HG02571 (cell line): Measurements from ENCODE around the gene CELF3.
A peak's percentile ranks its signal among the peaks of the same experiment; 100 is the strongest.
"Not testable (repeated sequence)": the region's sequence is repeated elsewhere in the genome, so short reads cannot be mapped to it uniquely, and the experiment has no call there.

Experiments
- ATAC-seq: cut with Tn5 transposase; IDR thresholded peaks from one replicate; pipeline ENCODE4 v1.9.1; 2021; ENCODE audit warnings: mild to moderate bottlenecking, moderate library complexity; ENCODE audit not compliant: unreplicated experiment

Gene CELF3

GRCh38 chr1:151716771-151717631, at the start of gene CELF3:
Gene CELF3 (minus strand): TSS chr1:151716803. CDS start chr1:151716020, 783 bp downstream.
- ATAC-seq: no peak

GRCh38 chr1:151763990-151764389, 47.4 kb upstream of the CELF3 start:
- ATAC-seq: no peak

- ATAC-seq: peak; percentile 81
Measured at GRCh38 chr1:151762941-151763921, 46.6 kb upstream of the CELF3 start, which contains the start of gene MRPL9. Gene MRPL9 (minus strand): TSS chr1:151763496. CDS start chr1:151763479, 17 bp downstream.

DNA sequence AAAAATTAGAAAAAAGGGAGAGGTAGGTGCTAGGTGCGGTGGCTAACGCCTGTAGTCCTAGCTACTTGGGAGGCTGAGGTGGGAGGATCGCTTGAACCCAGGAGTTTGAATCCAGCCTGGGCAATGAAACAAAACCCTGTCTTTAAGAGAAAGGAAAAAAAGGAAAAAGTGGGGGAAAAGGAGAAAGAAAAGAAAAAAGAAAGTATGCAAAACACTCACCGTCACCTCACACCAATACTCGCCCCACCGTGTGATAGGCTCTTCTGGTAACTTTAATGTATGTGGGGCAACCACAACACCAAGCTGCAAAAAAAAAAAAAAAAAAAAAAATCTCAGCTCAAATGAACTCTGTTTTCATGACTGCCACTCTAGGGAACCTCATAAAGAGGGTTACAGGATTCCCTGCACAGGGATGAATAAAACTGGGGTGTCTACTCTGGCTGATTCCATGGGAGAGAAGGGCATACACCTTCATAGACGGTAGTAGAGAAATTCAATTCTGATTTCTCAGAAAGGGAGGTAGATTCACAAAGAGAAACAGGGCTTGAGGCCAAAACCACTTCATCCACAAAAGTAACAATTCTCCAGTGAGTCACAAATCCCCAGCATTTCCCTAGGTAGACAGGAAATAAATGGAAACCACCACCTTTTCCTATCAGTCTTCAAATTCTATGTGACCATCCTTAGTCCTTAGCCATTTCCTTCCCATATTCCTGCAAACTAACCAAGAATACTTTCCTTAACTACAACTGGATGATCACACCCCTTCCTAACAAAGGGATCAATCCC, 44.2 kb upstream of the CELF3 start:
- no peak for ATAC-seq

- no peak for ATAC-seq
Measured at GRCh38 chr1:151759241-151759640, 42.6 kb upstream of the CELF3 start.

DNA sequence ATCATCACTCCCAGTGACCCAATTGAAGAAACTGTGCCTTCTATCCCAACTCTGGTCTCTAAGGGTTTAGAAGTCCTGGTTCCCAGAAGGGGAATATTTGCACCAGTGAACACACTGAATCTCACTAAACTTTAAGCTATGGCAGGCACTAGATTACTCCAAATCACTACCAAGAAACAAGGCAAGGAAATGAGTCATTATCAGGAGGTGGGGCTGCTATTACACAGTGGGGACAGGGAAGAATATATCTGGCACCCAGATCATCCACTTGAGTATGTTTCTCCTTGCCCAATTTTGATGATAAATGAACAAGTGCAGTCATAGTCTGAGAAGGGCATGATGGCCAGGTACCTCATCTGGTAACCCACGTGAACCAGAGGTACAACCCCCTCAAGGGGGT, 39.7 kb upstream of the CELF3 start:
- ATAC-seq: no peak

DNA sequence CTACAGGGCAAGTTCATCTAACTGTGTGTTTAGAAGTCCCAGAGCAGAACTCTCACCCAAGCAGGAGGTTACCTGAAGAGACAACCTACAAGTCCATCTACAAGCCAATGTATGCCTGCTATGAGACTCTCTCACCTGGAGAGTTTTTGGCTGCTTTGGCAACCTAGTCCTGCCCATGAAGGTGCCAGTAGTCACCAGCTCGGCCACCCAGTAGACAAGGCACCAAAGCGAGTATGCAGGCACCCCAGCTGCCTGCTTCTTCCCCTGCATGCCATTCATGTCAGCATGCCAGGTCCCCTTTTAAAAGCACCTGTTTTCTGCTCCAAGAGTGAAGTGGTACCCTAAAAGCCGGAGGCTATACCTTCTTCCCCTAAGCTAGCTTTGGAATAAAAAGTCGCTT, 24.9 kb upstream of the CELF3 start:
- no peak for ATAC-seq

DNA sequence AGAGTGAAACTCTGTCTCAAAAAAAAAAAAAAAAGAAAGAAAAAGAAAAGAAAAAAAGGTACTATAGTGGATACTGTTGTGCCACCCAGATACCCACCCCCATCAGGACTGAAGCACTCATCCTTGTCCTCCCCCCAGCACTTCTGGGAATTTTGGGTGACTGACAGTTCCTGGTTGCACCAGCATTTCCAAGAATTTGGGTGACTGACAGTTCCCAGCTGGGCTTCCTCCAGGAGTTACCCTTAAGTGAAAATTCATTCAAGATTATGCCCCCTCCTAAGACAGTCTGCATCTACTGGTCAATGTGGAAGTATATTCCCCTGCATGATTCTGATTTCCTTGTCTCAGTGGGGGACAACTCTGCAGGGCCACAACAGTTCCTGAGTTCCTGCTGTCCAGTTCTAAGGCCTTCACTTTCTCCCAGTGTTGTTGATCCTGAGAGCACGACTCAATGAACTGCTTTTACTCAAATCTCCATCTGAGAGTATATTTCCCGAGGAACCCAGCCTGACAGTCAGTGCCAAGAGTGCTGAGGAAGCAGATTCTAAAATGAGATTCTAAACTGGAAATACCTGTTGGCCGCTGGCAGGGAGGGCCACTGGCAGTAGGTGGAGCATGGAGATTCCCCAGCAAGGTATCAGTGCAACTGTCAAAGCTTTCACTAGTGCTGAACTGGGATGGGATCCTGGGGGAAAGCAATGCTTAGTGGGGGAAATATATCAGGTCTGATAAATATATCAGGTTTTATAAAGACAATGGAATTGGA, 23.2 kb upstream of the CELF3 start:
- no peak for ATAC-seq

DNA sequence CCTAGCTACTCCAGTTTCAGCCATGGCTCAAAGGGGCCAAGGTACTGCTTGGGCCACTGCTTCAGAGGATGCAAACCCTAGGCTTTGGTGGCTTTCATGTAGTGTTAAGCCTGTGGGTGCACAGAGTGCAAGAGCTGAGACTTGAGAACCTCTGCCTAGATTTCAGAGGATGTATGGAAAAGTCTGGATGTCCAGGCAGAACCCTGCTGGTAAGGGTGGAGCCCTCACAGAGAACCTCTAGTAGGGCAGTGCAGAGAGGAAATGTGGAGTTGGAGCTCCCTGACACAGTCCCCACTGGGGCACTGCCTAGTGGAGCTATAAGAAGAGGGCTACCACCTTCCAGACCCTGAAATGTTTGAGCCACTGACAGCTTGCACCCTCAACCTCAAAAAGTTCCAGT, 20.9 kb upstream of the CELF3 start:
- ATAC-seq: no peak

DNA sequence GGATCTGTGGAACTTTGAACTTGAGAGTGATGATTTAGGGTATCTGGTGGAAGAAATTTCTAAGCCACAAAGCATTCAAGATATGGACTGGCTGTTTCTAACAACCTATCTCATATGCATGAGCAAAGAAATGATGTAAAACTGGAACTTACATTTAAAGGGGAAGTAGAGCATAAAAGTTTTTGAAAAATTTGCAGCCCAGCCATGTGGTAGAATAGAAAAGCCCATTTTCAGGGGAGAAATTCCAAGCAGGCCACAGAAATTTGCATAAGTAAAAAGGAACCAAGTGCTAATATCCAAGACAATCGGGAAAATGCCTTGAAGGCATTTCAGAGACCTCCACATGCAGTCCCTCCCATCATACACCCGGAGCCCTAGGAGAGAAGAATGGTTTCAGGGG, 20.4 kb upstream of the CELF3 start:
- ATAC-seq: no peak

GRCh38 chr1:151733995-151734394, 17.4 kb upstream of the CELF3 start:
- not testable (repeated sequence) for ATAC-seq

- ATAC-seq: no peak
Measured at GRCh38 chr1:151733126-151733525, 16.5 kb upstream of the CELF3 start.

DNA sequence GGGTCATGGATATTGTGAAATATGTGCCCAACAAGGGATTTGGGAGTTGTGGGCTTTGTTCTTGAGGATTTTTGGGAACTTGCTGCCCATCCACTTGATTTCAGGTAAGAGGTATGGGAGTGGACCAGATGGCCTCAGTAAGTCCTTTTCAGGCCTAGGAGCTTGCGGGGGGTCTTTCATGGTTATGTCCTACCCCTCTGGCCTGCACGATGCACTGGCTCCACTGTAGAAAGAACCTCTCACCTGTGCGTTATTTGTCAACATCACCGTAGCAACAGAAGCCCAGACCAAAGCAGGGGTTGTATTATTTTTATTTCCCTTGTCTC, 13.3 kb upstream of the CELF3 start:
- no peak for ATAC-seq

DNA sequence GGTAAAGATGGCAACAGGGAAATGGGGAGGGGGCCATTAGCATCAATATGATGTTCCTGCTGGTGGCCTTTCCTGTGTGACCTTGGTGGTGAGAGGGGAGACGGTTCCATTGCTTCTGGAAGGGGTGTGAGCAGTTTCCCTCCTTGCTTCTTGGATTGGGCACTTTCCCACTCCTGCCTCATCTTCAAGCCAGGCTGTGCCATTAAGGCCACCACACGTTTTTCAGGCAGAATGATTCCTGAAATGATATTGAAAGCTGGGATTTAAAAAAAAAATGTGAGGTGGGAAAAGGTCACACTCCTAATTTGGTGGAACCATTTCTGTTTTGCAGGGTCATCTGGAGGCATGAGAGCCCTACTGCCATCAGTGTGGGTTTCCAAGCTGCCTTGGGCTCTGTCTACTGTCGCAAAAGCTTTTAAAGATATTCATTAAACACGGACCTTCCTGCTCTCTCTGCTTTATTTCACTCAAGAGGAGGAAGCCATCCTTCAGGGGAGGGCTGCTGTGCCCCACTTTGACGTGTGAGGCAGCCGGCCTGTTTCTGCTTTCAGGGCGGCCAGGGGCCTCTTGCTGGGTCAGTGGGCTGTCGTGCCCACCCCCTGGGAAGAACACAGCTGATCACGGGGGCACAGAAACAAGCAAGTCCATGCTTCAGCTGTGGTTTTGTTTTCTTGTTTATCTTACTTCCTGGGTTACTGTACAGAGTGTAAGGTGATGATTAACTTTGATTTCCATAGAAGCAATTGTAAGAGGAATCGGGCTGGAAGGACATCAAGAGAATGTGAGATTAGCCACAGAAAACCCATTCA, 12.8 kb upstream of the CELF3 start:
- ATAC-seq: no peak

DNA sequence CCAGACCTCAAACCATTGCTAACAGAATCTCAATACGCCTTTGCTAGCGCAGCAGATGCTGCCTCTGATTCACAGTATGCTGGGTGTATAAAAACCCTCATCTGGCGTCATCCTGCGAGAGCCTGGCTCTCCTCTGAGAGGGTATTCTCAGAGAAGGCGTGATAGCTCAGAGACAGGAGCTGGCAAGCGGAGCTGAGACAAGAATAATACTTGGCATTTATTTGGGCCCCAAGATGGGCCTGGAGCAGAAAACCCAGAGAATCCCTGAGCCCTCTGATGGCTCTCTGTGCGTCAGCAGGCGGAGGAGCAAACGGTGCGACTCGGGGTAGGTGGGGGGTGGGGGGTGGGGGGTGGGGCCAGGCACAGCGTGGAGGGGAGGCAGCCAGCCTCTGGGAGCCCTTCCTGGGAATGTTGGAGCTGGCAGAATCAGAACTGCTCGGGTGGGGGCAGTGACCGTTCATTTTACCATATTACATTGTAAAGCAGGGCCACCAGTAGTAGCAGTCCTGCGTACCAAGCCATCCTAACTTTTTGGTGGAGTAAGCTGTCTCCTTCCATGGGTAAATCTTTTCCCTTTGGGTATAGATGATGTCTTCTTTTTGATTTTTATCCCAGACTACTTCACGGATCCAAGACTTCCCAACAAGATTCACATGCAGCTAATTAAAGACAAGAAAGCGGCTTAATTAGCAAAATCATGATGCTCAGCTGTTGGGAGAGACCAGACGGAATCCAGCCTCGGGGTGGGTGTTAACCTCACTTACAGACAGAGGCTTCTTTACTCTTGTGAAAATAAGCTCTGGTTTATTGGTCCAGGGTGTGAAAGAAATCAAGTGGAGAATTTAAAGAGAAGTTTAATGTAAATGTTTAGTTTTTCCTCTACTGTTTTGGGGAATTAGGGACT, 11.8 kb upstream of the CELF3 start:
- ATAC-seq: no peak

DNA sequence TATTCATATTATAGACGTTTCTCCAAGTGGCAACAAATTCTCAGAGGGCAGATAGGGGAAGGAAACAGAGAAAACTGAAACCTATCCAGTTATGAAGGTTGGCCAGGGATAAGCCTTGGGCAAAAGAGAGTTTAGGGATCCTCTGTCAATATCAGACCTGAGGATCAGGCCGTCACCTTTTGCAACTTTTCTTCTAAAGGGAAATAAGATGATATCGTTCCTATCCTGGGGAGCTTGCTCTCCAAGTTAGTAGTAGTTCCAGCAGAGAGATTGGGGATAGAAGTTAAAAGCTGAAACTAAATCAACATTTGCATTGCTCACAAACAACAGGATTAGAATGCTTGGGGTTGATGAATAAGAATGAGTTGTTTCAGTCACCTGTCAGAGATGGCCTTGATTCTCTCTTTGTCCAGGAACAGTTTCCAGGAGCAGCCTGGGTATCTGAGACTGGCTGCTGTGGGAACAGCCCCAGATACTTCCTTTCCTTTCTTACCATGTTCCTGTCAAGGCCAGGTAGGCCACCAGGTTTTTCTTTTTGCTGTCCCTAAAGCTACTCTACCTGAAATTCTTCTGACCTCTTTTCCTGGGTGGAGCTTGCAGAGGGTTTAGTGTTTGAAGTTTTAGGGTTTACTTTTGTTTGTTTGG, 7.2 kb upstream of the CELF3 start:
- ATAC-seq: no peak

DNA sequence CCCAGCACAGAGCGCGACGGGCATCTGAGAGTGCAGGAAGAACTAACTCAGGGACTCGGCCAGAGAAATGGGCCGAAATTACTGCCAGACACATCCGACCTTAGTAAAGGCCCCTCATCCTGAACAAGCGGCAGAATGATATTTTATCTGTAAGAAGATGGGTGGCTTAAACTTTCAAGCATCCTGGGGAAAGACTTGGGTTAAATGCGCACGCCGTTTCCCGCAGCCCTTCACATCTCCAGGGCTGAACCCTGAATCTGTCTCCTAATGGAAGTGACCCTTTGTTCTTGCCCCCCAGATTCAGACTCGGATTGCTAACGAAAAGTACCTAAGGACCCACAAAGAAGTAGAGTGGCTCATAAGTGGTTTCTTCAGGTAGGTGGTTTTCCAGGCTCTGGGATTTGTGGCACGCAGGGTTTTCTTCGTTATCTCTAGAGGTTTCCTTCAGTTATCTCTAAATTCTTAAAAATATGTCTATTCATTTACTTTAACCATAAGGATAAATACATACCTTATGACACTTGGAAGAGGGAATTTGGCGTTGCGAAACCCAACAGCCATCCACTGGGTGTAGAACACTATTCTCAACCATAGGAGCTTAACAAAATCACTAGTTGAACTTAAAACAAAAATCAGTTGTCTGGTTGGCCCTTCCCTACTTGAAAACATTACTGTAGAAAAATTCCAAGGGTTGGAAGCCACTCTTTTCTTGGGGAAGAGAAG, 5.3 kb upstream of the CELF3 start:
- ATAC-seq: no peak
